ENCODE measurements around the gene FH. TPM values are rescaled to one million over a fixed set of nuclear protein-coding genes. Genes with fewer than 3 reads are reported as not detected.

Gene FH
- total and polyA plus RNA-seq, 10 of the 15 experiments (the other 5 are each of a cell fraction or from before 2014, with no cell fraction given) = 44.7 to 124 (median 76.2) TPM

- TF ChIP-seq BMI1 (IDR thresholded peaks at IDR 0.05; ENCODE audit: borderline replicate concordance) (no peak), BRCA1 (IDR thresholded peaks at IDR 0.05; ENCODE audit: low read depth, low read length) (no peak), ZNF592 (IDR thresholded peaks at IDR 0.05) (no peak), SIX5 (IDR thresholded peaks at IDR 0.05; ENCODE audit: low read depth, low read length, severe bottlenecking) (no peak), CBFB (IDR thresholded peaks at IDR 0.05; ENCODE audit: low read depth) (no peak)
These were observed at the start of gene FH (continued) for GRCh38 chr1:241519308-241520079.

- Histone ChIP-seq H2AFZ (ENCODE audit: control insufficient read depth, low read depth, low read length) (no peak overlapping the region), H4K20me1 (ENCODE audit: control insufficient read depth, insufficient read depth) (no peaks in the 10 kb centered on the region), H3K4me1 (ENCODE audit: control insufficient read depth, insufficient read depth, low read length) (no peaks in the 10 kb centered on the region), H3K79me2 (ENCODE audit: control insufficient read depth, insufficient read depth, low read length) (no peaks in the 10 kb centered on the region), H3K9me3 (replicated peaks; ENCODE audit: control insufficient read depth, insufficient read depth, low read length) (no peaks in the 10 kb centered on the region), H3K4me3 (no peak overlapping the region), H3K27ac (ENCODE audit: control insufficient read depth, insufficient read depth) (no peak overlapping the region), H3K9ac (ENCODE audit: control insufficient read depth, insufficient read depth, low read length) (no peak overlapping the region), H3K4me2 (ENCODE audit: control insufficient read depth, insufficient read depth) (no peak overlapping the region), H3K36me3 (ENCODE audit: control insufficient read depth in 2 of 2, insufficient read depth in 2 of 2, low read length in 1 of 2) (no peaks in the 10 kb centered on the region), H3K27me3 (replicated peaks in 1 of 2; ENCODE audit: control insufficient read depth in 2 of 2, insufficient read depth in 2 of 2, low read length in 1 of 2) (no peaks in the 10 kb centered on the region)
- TF ChIP-seq RAD51 (IDR thresholded peaks at IDR 0.05) = no peak
- TF ChIP-seq SREBF1 (IDR thresholded peaks at IDR 0.05; ENCODE audit: low read length) = no peak
- TF ChIP-seq BCLAF1 (IDR thresholded peaks at IDR 0.05) = no peak
- TF ChIP-seq PKNOX1 (IDR thresholded peaks at IDR 0.05) = no peak
- no peak for TF ChIP-seq USF2 (IDR thresholded peaks at IDR 0.05; ENCODE audit: borderline replicate concordance, low read depth, low read length)
- no peak for TF ChIP-seq CREM (IDR thresholded peaks at IDR 0.05; ENCODE audit: low read depth)
- FAIRE-seq (no peak), DNase-seq (ENCODE audit: low read depth, low spot score) (no peak), ATAC-seq (no peak)
- SMC1A ChIA-PET (ENCODE audit: uncharacterized antibody, unreplicated experiment) = no interaction called here
- in situ Hi-C loops (cut with MboI) = no loop called here
- RAD21 ChIA-PET (ENCODE audit: unreplicated experiment) = no interaction called here
- POLR2A ChIA-PET = no interaction called here
- no TSS peak for BruUV-seq (replicated peaks)
- intact Hi-C loops (cut with micrococcal nuclease; ENCODE audit: unreplicated experiment) = no loop called here
- 75% methylated on average over 3 of the region's 3 CpGs for WGBS (ENCODE audit: insufficient coverage, insufficient replicate concordance, low lambda C conversion rate, missing lambda C conversion rate)
- CTCF ChIA-PET = no interaction called here
These were observed 41.3 kb upstream of the FH start for GRCh38 chr1:241560849-241561187.
